SK-N-SH (cell line): ENCODE data around the gene PFKL.

ENCODE experiments used
- EZH2phosphoT487 ChIP-seq: fragments of 200-600 bp; sonication (generic); IDR thresholded peaks from 2 replicates; pipeline ENCODE4 v1.6.1; 2017; ENCODE audit warnings: low read depth, mixed run types, mild to moderate bottlenecking, antibody characterized with exemption, moderate library complexity, borderline replicate concordance
- TAF1 ChIP-seq: IDR thresholded peaks from 2 replicates; pipeline ENCODE4 v1.6.1; 2012; ENCODE audit warnings: low read depth, mild to moderate bottlenecking, low read length, moderate library complexity, borderline replicate concordance
- TF ChIP-seq, protein P1 (sequence below): fragments of 200-600 bp; sonication (generic); IDR thresholded peaks from 2 replicates; pipeline ENCODE4 v1.6.1; 2017; ENCODE audit warnings: antibody characterized with exemption, mild to moderate bottlenecking, moderate library complexity

DNA sequence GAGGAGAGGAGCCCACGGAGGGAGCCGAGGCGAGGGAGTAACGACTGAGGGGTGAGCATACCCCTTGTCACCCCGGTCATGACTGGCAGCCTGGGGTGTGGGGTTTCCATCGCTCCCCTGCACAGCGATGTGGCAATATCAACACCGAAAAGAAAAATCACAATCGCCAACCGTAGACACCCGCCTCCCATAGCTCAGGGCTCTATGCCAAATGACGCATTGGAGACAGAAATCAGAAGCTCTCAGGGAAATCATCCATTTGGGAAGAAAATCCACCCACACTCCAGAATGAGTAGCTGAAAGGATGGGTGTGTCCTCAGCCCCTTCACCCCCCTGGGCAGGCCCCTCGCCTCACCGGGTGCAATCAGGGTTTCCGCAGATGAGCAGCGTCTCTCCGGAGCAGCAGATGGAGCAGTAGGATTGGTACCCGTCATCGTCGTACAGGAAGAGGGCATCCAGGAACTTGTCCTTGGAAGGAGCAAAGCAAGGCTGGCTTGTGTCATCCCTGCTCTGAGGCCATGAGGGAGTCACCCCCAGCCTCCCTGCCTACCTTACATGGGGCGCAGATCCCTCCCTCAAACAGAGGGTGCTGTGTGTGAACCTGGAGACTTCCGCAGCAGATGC, 40.7 kb upstream of the PFKL start:
- TF ChIP-seq, protein P1, sequence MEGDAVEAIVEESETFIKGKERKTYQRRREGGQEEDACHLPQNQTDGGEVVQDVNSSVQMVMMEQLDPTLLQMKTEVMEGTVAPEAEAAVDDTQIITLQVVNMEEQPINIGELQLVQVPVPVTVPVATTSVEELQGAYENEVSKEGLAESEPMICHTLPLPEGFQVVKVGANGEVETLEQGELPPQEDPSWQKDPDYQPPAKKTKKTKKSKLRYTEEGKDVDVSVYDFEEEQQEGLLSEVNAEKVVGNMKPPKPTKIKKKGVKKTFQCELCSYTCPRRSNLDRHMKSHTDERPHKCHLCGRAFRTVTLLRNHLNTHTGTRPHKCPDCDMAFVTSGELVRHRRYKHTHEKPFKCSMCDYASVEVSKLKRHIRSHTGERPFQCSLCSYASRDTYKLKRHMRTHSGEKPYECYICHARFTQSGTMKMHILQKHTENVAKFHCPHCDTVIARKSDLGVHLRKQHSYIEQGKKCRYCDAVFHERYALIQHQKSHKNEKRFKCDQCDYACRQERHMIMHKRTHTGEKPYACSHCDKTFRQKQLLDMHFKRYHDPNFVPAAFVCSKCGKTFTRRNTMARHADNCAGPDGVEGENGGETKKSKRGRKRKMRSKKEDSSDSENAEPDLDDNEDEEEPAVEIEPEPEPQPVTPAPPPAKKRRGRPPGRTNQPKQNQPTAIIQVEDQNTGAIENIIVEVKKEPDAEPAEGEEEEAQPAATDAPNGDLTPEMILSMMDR = no peak
- no peak for TF ChIP-seq TAF1
- TF ChIP-seq EZH2phosphoT487 = no peak
